B cell (primary cell): ENCODE measurements around the gene ARHGEF10L. TPM values are rescaled to one million over a fixed set of nuclear protein-coding genes. Genes with fewer than 3 reads are reported as not detected.

Source experiments
- ATAC-seq: fragments of 200-7000 bp; cut with Tn5 transposase; one replicate; pipeline ENCODE4 v1.10.0; 2021; ENCODE audit warnings: low read depth, mild to moderate bottlenecking, moderate number of reproducible peaks, moderate library complexity
- CTCF ChIA-PET: fragments of 350-600 bp; sonication (Branson Sonifier 250); formaldehyde crosslinking; loops from one replicate; lab custom pipeline; 2021; ENCODE audit warnings: antibody characterized with exemption, inconsistent platforms; lab: Charles Lee
- POLR2A ChIA-PET: fragments of 350-600 bp; sonication (Branson Sonifier 250); formaldehyde crosslinking; loops from one replicate; lab custom pipeline; 2021; ENCODE audit warnings: antibody characterized with exemption; lab: Charles Lee
- DNase-seq: peaks from one replicate; pipeline ENCODE4 v3.0.0; 2013
- H2AFZ ChIP-seq: 2 replicates; pipeline ENCODE4 v1.6.1; 2012; ENCODE audit warnings: mild to moderate bottlenecking, low read depth, low read length; ENCODE audit not compliant: insufficient read depth, poor library complexity, severe bottlenecking
- H3K27ac ChIP-seq, 2 donors: 1 replicate in 1 of 2; 2 replicates in 1 of 2; pipeline ENCODE4 v1.5.1; 2012 to 2013; ENCODE audit warnings: low read length in 2 of 2, mild to moderate bottlenecking in 2 of 2, moderate library complexity in 1 of 2
- H3K27me3 ChIP-seq, 4 experiments: fragments of 200-600 bp in 1 of 4; sonication (generic) in 1 of 4; replicated peaks in 1 of 4; 1 replicate in 2 of 4; 2 replicates in 2 of 4; pipeline versions ENCODE4 v1.6.1 to v1.7.0; 2013 to 2016; ENCODE audit warnings: low read length in 3 of 4, mild to moderate bottlenecking in 2 of 4, mixed read lengths in 1 of 4, moderate library complexity in 1 of 4; ENCODE audit not compliant: insufficient read depth in 4 of 4, control insufficient read depth in 3 of 4; ENCODE audit errors: control extremely low read depth in 1 of 4
- H3K36me3 ChIP-seq, 2 experiments: replicated peaks in 1 of 2; 1 replicate in 1 of 2; 2 replicates in 1 of 2; pipeline versions ENCODE4 v1.6.1 to v1.7.1; 2013; ENCODE audit warnings: low read length in 1 of 2; ENCODE audit not compliant: insufficient read depth in 2 of 2, control insufficient read depth in 1 of 2; ENCODE audit errors: control extremely low read depth in 1 of 2, extremely low read depth in 1 of 2
- H3K4me1 ChIP-seq, 2 donors: fragments of 200-600 bp in 1 of 2; sonication (generic) in 1 of 2; 1 replicate in 1 of 2; 2 replicates in 1 of 2; pipeline versions ENCODE4 v1.5.1 to v1.6.1; 2013 to 2017; ENCODE audit warnings: low read length in 2 of 2; ENCODE audit not compliant: control insufficient read depth in 2 of 2, insufficient read depth in 2 of 2
- H3K4me2 ChIP-seq: replicated peaks from 2 replicates; pipeline ENCODE3; 2012; ENCODE audit warnings: mild to moderate bottlenecking, low read depth, low read length; ENCODE audit not compliant: poor library complexity, severe bottlenecking
- H3K4me3 ChIP-seq, 5 experiments: fragments of 200-600 bp in 1 of 5; sonication (generic) in 1 of 5; 1 replicate in 3 of 5; 2 replicates in 2 of 5; pipeline versions ENCODE4 v1.5.1 to v1.7.0; 2011 to 2016; ENCODE audit warnings: low read length in 4 of 5, mild to moderate bottlenecking in 4 of 5, low read depth in 2 of 5, control low read depth in 1 of 5, moderate library complexity in 1 of 5; ENCODE audit not compliant: insufficient read depth in 1 of 5; ENCODE audit errors: control extremely low read depth in 1 of 5, extremely low read depth in 1 of 5
- H3K79me2 ChIP-seq: fragments of 200-600 bp; sonication (generic); one replicate; pipeline ENCODE4 v1.6.0; 2016; ENCODE audit warnings: low read length; ENCODE audit not compliant: control insufficient read depth, insufficient read depth
- H3K9ac ChIP-seq: fragments of 200-600 bp; sonication (generic); 2 replicates; pipeline ENCODE4 v1.6.1; 2017; ENCODE audit warnings: mild to moderate bottlenecking, low read length, moderate library complexity
- H3K9me3 ChIP-seq, 3 donors: one replicate each; pipeline versions ENCODE4 v1.6.1 to v1.7.1; 2013; ENCODE audit warnings: low read length in 2 of 3; ENCODE audit not compliant: control insufficient read depth in 2 of 3, insufficient read depth in 1 of 3; ENCODE audit errors: control extremely low read depth in 1 of 3
- H4K20me1 ChIP-seq: 2 replicates; pipeline ENCODE4 v1.6.0; 2012; ENCODE audit warnings: mild to moderate bottlenecking, low read length; ENCODE audit not compliant: insufficient read depth, control insufficient read depth, poor library complexity, severe bottlenecking
- H3K27ac Mint-ChIP-seq: one replicate; pipeline ENCODE4 v1.8.0; 2021; ENCODE audit warnings: mixed read lengths
- H3K27me3 Mint-ChIP-seq: one replicate; pipeline ENCODE4 v1.8.0; 2021; ENCODE audit warnings: mixed read lengths
- H3K4me1 Mint-ChIP-seq: one replicate; pipeline ENCODE4 v1.8.0; 2021; ENCODE audit warnings: mixed read lengths
- H3K4me3 Mint-ChIP-seq: one replicate; pipeline ENCODE4 v1.8.0; 2021; ENCODE audit warnings: mixed read lengths
- H3K9me3 Mint-ChIP-seq: one replicate; pipeline ENCODE4 v1.8.0; 2022; ENCODE audit warnings: mixed read lengths; ENCODE audit not compliant: insufficient read depth
- CTCF ChIP-seq: fragments of 200-600 bp; IDR thresholded peaks from one replicate; pipeline ENCODE4 v1.8.0; 2022; ENCODE audit warnings: antibody characterized with exemption, mild to moderate bottlenecking
- EZH2 ChIP-seq: IDR thresholded peaks from 2 replicates; pipeline ENCODE4 v1.6.1; 2012; ENCODE audit warnings: borderline replicate concordance, low read depth, mild to moderate bottlenecking, moderate library complexity, low read length; ENCODE audit not compliant: insufficient read depth, poor library complexity, severe bottlenecking
- WGBS: methylation state at CpG from one replicate; pipeline ENCODE4 v1.1.5; 2013; ENCODE audit warnings: missing lambda C conversion rate; ENCODE audit not compliant: insufficient coverage; 5-methylcytosine and 5-hydroxymethylcytosine counted together
- intact Hi-C: fragments of 100-400 bp; cut with micrococcal nuclease; formaldehyde crosslinking; loops from one replicate; pipeline ENCODE4 v1.10.0; 2022
- polyA plus RNA-seq: library from polyadenylated mRNA; depleted of rRNA; stranded (reverse); fragments of >200 nt; gene quantifications from 2 replicates; pipeline ENCODE4 v1.2.3, GENCODE V29; 2012
- total RNA-seq, 2 donors: library from RNA; stranded (reverse); fragments of 120-200 nt in 1 of 2; gene quantifications; 1 replicate in 1 of 2; 2 replicates in 1 of 2; pipeline versions ENCODE4 v1.2.3 to v1.2.4, GENCODE V29; 2013 to 2022

ARHGEF10L gene
- total and polyA plus RNA-seq, 2 donors (not counting 1 experiment from before 2014, with no cell fraction given), result 2.0 to 4.9 TPM

DNA sequence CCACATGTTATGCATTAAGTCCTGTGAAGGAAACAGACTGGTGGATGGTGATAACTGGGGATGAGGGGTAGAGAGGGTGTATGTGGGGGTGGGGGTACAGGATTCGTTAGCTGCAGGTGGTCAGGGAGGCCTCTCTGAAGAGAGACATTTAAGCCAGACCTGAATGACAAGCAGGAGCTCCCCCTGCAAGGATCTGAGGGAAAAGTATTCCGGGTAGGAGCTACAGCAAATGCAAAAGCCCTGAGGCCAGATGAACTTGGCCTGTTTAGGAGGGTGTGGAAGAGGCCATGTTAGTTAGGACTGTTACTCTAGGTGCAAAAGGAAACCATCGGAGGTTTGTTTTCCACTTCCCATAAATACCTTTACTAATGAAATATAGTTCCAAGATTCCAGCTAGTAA lies 9.9 kb downstream of the ARHGEF10L start:
- no peak overlapping the region for H3K9ac ChIP-seq
- no peak overlapping the region for H3K27ac ChIP-seq
- no peaks in the 10 kb centered on the region for H3K4me1 Mint-ChIP-seq
- peaks cover 0 to 9% (median 1%) of the 10 kb centered on the region in 4 experiments for H3K27me3 ChIP-seq
- intact Hi-C loops, result no loop called here
- H3K4me3 ChIP-seq, result no peak overlapping the region
- no peak overlapping the region for H3K4me3 Mint-ChIP-seq
- H4K20me1 ChIP-seq, result no peaks in the 10 kb centered on the region
- H3K4me2 ChIP-seq, result no peak overlapping the region
- no peaks in the 10 kb centered on the region for H3K36me3 ChIP-seq
- no peak overlapping the region for H2AFZ ChIP-seq
- 83% methylated on average over 1 of the region's 3 CpGs for WGBS
- peaks cover 42% of the 10 kb centered on the region for H3K27me3 Mint-ChIP-seq
- no peaks in the 10 kb centered on the region for H3K79me2 ChIP-seq
- no peaks in the 10 kb centered on the region for H3K4me1 ChIP-seq
- ATAC-seq (no peak), DNase-seq (no peak)
- no peak overlapping the region for H3K27ac Mint-ChIP-seq
- TF ChIP-seq EZH2 (no peak), CTCF (no peak)
- CTCF ChIA-PET, result no interaction called here
- H3K9me3 ChIP-seq, result no peaks in the 10 kb centered on the region
- POLR2A ChIA-PET, result no interaction called here
- H3K9me3 Mint-ChIP-seq, result peaks cover 2% of the 10 kb centered on the region

GRCh38 chr1:17550729-17551584 lies 11.5 kb downstream of the ARHGEF10L start:
- DNase-seq (no peak), ATAC-seq (no peak)
- TF ChIP-seq EZH2 (no peak), CTCF (no peak)
- Mint-ChIP-seq H3K27ac (no peak overlapping the region), H3K9me3 (no peaks in the 10 kb centered on the region), H3K4me1 (no peaks in the 10 kb centered on the region), H3K27me3 (peaks cover 37% of the 10 kb centered on the region), H3K4me3 (no peak overlapping the region)
- Histone ChIP-seq H4K20me1 (no peaks in the 10 kb centered on the region), H3K79me2 (no peaks in the 10 kb centered on the region), H3K9me3 (no peaks in the 10 kb centered on the region), H3K4me2 (no peak overlapping the region), H3K36me3 (no peaks in the 10 kb centered on the region), H3K27ac (no peak overlapping the region), H3K27me3 (peaks cover 0 to 4% (median 0%) of the 10 kb centered on the region in 4 experiments), H3K9ac (no peak overlapping the region), H3K4me3 (no peak overlapping the region), H2AFZ (no peak overlapping the region), H3K4me1 (no peaks in the 10 kb centered on the region)
- ChIA-PET POLR2A (no interaction called here), CTCF (interaction anchor here (1.8 kb wide), 1 partner anchor 550 kb away, joined by 3 read pairs; no protein-coding TSS in a partner anchor)
- intact Hi-C loops, result no loop called here
- 71% methylated on average over 8 of the region's 15 CpGs for whole genome bisulfite sequencing
